GM20431 (cell line): ENCODE results near the gene RCOR1.

ENCODE experiments used
- in situ Hi-C: fragments of 300-500 bp; cut with MseI, MboI; formaldehyde crosslinking; loops from one replicate; pipeline ENCODE4 v1.15.0; 2020; ENCODE audit warnings: low sequenced_read_pairs; ENCODE audit not compliant: unreplicated experiment

The RCOR1 gene

GRCh38 chr14:102768223-102769048 is 176.0 kb downstream of the RCOR1 start:
- in situ Hi-C loops: no loop called here

GRCh38 chr14:102769049-102769327 is 176.5 kb downstream of the RCOR1 start:
- in situ Hi-C loops: no loop called here

GRCh38 chr14:102770147-102771123 is 178.0 kb downstream of the RCOR1 start:
- in situ Hi-C loops: no loop called here

GRCh38 chr14:102771144-102771543 is 178.7 kb downstream of the RCOR1 start:
- in situ Hi-C loops: no loop called here

- in situ Hi-C loops: no loop called here
These were observed 180.5 kb downstream of the RCOR1 start for GRCh38 chr14:102772781-102773570.

- in situ Hi-C loops: no loop called here
These were observed 182.1 kb downstream of the RCOR1 start for GRCh38 chr14:102774391-102775153.

- in situ Hi-C loops: no loop called here
These were observed 183.7 kb downstream of the RCOR1 start for GRCh38 chr14:102775855-102776760.

- in situ Hi-C loops: no loop called here
These were observed 184.6 kb downstream of the RCOR1 start, which contains the start of gene TRAF3 for GRCh38 chr14:102776761-102777710. TRAF3 (plus strand) TSS chr14:102777449; CDS start chr14:102870202, 92,753 bp downstream.

- in situ Hi-C loops: no loop called here
These were observed 185.4 kb downstream of the RCOR1 start for GRCh38 chr14:102777711-102778337.

- in situ Hi-C loops: no loop called here
These were observed 186.1 kb downstream of the RCOR1 start for GRCh38 chr14:102778338-102779083.

- in situ Hi-C loops: no loop called here
These were observed 186.6 kb downstream of the RCOR1 start for GRCh38 chr14:102779084-102779462.

GRCh38 chr14:102779574-102780315 is 187.3 kb downstream of the RCOR1 start:
- in situ Hi-C loops: no loop called here
